ENCODE results near the gene SLC38A4. TPM values are rescaled to one million over a fixed set of nuclear protein-coding genes. Genes with fewer than 3 reads are reported as not detected.

Gene SLC38A4
- total and polyA plus RNA-seq, 11 donors = 0.04 to 0.59 (median 0.27) TPM; not detected in 2

GRCh38 chr12:46804054-46804453 is 21.7 kb downstream of the SLC38A4 start:
- ATAC-seq = no peak
- WGBS, 4 donors = 79 to 86% (median 82%) methylated on average over 3 of the region's 3 CpGs
- H3K27ac ChIP-seq = no peak overlapping the region
- H3K9me3 ChIP-seq = no peaks in the 10 kb centered on the region
- no peaks in the 10 kb centered on the region for H3K4me1 ChIP-seq
- no peaks in the 10 kb centered on the region for H3K36me3 ChIP-seq
- TF ChIP-seq POLR2A (IDR thresholded peaks at IDR 0.05) (no peak), CTCF (IDR thresholded peaks at IDR 0.05) (no peak)
- H3K27me3 ChIP-seq = no peaks in the 10 kb centered on the region
- DNase-seq = no peak
- H3K4me3 ChIP-seq = no peak overlapping the region
- intact Hi-C loops (cut with DNase I) = no loop called here

DNA sequence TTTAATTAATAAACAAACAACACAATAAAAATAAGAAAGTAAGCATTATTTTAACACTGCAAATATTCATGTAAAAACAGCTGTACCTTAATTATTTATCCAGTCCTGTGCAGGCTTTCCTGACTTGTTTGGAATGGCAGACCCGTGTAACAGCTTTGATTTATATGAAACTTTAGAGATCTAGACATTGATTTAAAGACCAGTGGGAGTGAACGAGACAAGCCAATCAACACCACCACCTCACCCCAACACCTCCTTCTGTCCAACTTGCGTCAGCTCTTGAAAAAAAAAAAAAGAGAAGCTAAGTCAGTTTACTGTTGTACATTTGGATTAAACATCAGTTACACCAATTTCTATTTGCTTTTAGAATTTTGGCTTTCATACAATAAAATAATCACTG is 22.3 kb downstream of the SLC38A4 start:
- no peak for TF ChIP-seq CTCF (IDR thresholded peaks at IDR 0.05)
- TF ChIP-seq POLR2A (IDR thresholded peaks at IDR 0.05) = no peak
- ATAC-seq (no peak), DNase-seq (no peak)
- WGBS, 4 donors = 62 to 71% (median 64%) methylated on average over 3 of the region's 3 CpGs
- Histone ChIP-seq H3K27ac (no peak overlapping the region), H3K36me3 (no peaks in the 10 kb centered on the region), H3K4me3 (no peak overlapping the region), H3K4me1 (no peaks in the 10 kb centered on the region), H3K27me3 (no peaks in the 10 kb centered on the region), H3K9me3 (no peaks in the 10 kb centered on the region)
- intact Hi-C loops (cut with DNase I) = no loop called here

DNA sequence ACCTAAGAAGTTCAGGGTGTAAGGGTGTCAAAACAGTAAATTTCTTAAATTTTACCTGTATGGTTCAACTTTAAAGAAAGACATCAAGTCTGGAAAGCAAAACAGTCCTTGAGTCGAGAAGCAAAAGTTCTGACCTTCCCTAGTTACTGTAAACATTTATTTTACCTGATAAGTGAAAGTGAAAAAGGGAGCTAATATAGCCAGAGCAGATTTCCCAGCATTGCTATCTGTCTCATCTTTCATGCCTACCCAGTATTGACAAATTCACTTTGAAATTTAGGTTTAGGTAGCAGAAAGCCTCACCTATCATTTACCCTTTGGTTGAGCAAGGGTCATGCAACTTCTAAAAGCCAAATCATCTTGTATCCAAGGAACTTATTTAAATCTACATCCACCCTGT is 24.5 kb downstream of the SLC38A4 start:
- Histone ChIP-seq H3K36me3 (no peaks in the 10 kb centered on the region), H3K9me3 (no peaks in the 10 kb centered on the region), H3K4me1 (no peaks in the 10 kb centered on the region), H3K27me3 (no peaks in the 10 kb centered on the region), H3K4me3 (no peak overlapping the region), H3K27ac (no peak overlapping the region)
- 52 to 73% (median 68%) methylated on average over 1 of the region's 1 CpG for WGBS, 4 donors
- intact Hi-C loops (cut with DNase I) = no loop called here
- DNase-seq (no peak), ATAC-seq (no peak)
- TF ChIP-seq CTCF (IDR thresholded peaks at IDR 0.05) (no peak), POLR2A (IDR thresholded peaks at IDR 0.05) (no peak)

DNA sequence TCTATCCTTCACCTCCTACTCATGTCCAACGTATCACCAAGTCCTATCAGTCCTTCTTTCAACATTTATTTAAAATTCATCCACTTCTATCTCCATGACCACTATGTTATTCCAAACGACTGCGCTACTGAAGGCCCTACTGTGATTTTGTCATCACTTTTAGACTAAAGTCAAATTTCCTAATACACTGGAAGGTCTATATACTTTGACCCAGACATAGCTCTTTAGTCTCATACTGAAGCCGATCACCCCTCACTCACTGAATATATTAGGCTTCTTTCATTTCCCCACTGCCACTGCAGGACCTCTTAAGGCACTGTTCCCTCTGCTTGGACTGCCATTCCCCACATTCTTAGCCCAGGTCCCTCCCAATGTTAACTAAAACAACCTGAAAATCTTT is 25.6 kb downstream of the SLC38A4 start:
- no peak for DNase-seq
- Histone ChIP-seq H3K4me1 (no peaks in the 10 kb centered on the region), H3K4me3 (no peak overlapping the region), H3K27me3 (no peaks in the 10 kb centered on the region), H3K27ac (no peak overlapping the region), H3K9me3 (no peaks in the 10 kb centered on the region), H3K36me3 (no peaks in the 10 kb centered on the region)
- intact Hi-C loops (cut with DNase I) = no loop called here
- no peak for TF ChIP-seq POLR2A (IDR thresholded peaks at IDR 0.05)
- no peak for ATAC-seq
- 83 to 88% (median 84%) methylated on average over 4 of the region's 4 CpGs for WGBS, 4 donors

DNA sequence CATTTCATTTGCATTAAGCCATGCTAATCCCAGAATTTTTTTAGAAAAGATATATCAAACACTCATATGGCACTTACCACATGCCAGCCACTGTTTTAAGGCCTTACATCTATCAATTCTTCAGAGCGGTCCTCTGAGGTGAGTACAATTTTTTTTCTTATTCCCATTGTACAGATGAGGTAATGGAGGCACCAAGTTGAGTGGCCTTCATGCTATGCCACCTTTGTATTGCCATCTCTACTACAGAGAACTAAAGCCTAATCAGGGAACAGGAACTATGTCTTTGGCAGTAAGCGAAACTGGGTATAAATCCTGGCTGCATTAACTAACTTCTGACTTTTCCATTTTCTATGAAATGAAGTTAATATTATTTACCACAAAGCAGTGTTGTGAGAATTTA is 27.1 kb downstream of the SLC38A4 start:
- ATAC-seq (no peak), DNase-seq (no peak)
- WGBS, 4 donors = 96 to 97% (median 96%) methylated on average over 2 of the region's 2 CpGs
- no peak for TF ChIP-seq POLR2A (IDR thresholded peaks at IDR 0.05)
- TF ChIP-seq CTCF (IDR thresholded peaks at IDR 0.05) = no peak
- Histone ChIP-seq H3K36me3 (no peaks in the 10 kb centered on the region), H3K4me3 (no peak overlapping the region), H3K9me3 (peaks cover 0 to 11% (median 0%) of the 10 kb centered on the region in 12 donors), H3K4me1 (no peaks in the 10 kb centered on the region), H3K27me3 (no peaks in the 10 kb centered on the region), H3K27ac (no peak overlapping the region)
- intact Hi-C loops (cut with DNase I) = no loop called here
